ENCODE measurements around the gene PTGER1. TPM values are rescaled to one million over a fixed set of nuclear protein-coding genes. Genes with fewer than 3 reads are reported as not detected.

The PTGER1 gene
- total and polyA plus RNA-seq, 2 experiments from 2014 or later = 0.57 TPM; not detected in 1

- H3K4me2 ChIP-seq = no peak overlapping the region
Measured at GRCh38 chr19:14449321-14449720, 25.8 kb downstream of the PTGER1 start.

GRCh38 chr19:14446336-14447036, 28.7 kb downstream of the PTGER1 start:
- Mint-ChIP-seq H3K4me3 (no peak overlapping the region), H3K4me1 (no peaks in the 10 kb centered on the region), H3K36me3 (ENCODE audit: low read depth) (peaks cover 75% of the 10 kb centered on the region), H3K27ac (no peak overlapping the region), H3K27me3 (ENCODE audit: insufficient read depth, low read depth, poor library complexity) (peaks cover 15% of the 10 kb centered on the region), H3K9me3 (no peaks in the 10 kb centered on the region; the same call in 1 of the 3 replicates)
- Histone ChIP-seq H3K27ac (ENCODE audit: low read depth) (no peak overlapping the region), H3K79me2 (replicated peaks; ENCODE audit: insufficient read depth) (no peaks in the 10 kb centered on the region), H3K9me2 (ENCODE audit: insufficient read depth) (no peaks in the 10 kb centered on the region), H3K4me3 (no peak overlapping the region), H3F3A (replicated peaks; ENCODE audit: low read depth) (peaks cover 24% of the 10 kb centered on the region), H3K4me2 (no peak overlapping the region), H4K20me1 (replicated peaks; ENCODE audit: insufficient read depth) (no peaks in the 10 kb centered on the region; the same call in 1 of the 2 replicates), H2AFZ (no peak overlapping the region), H3K4me1 (ENCODE audit: insufficient read depth) (no peaks in the 10 kb centered on the region), H3K36me3 (ENCODE audit: insufficient read depth) (peaks cover 22% of the 10 kb centered on the region), H3K27me3 (ENCODE audit: insufficient read depth) (no peaks in the 10 kb centered on the region)
- ATAC-seq (no peak), DNase-seq (ENCODE audit: low spot score) (no peak)
- TF ChIP-seq ZNF114 (CRISPR knock-in tag; IDR thresholded peaks at IDR 0.05) (no peak), CTCF (conservative IDR thresholded peaks at IDR 0.05; ENCODE audit: low read depth in 2 of 2) (no peak), EZH2phosphoT487 (IDR thresholded peaks at IDR 0.05; ENCODE audit: unreplicated experiment) (no peak), ZNF462 (CRISPR knock-in tag; IDR thresholded peaks at IDR 0.05) (no peak), CREB1 (CRISPR knock-in tag; IDR thresholded peaks at IDR 0.05; ENCODE audit: low read depth) (no peak), JUNB (IDR thresholded peaks at IDR 0.05; ENCODE audit: unreplicated experiment) (no peak), STAT1 (IDR thresholded peaks at IDR 0.05; ENCODE audit: unreplicated experiment) (no peak), ETS1 (IDR thresholded peaks at IDR 0.05) (no peak)

More at GRCh38 chr19:14449321-14449720, 25.8 kb downstream of the PTGER1 start:
- ATAC-seq (no peak), DNase-seq (ENCODE audit: low spot score) (no peak)
- H3K4me1 Mint-ChIP-seq = no peaks in the 10 kb centered on the region
- no peak overlapping the region for H3K27ac Mint-ChIP-seq
- H3K9me3 Mint-ChIP-seq = no peaks in the 10 kb centered on the region; the same call in 1 of the 3 replicates
- Histone ChIP-seq H2AFZ (no peak overlapping the region), H3K27me3 (ENCODE audit: insufficient read depth) (no peaks in the 10 kb centered on the region), H3K9me2 (ENCODE audit: insufficient read depth) (no peaks in the 10 kb centered on the region), H4K20me1 (replicated peaks; ENCODE audit: insufficient read depth) (no peaks in the 10 kb centered on the region), H3K4me1 (ENCODE audit: insufficient read depth) (no peaks in the 10 kb centered on the region), H3K4me3 (no peak overlapping the region), H3K79me2 (replicated peaks; ENCODE audit: insufficient read depth) (no peaks in the 10 kb centered on the region), H3K36me3 (ENCODE audit: insufficient read depth) (peaks cover 27% of the 10 kb centered on the region), H3K27ac (ENCODE audit: low read depth) (no peak overlapping the region), H3F3A (replicated peaks; ENCODE audit: low read depth) (peaks cover 14% of the 10 kb centered on the region)
- no peak overlapping the region for H3K4me3 Mint-ChIP-seq
- no peak for TF ChIP-seq EZH2 (IDR thresholded peaks at IDR 0.05; ENCODE audit: low read depth, unreplicated experiment)
- TF ChIP-seq NANOG (IDR thresholded peaks at IDR 0.05; ENCODE audit: borderline replicate concordance) = no peak
- H3K36me3 Mint-ChIP-seq (ENCODE audit: low read depth) = peaks cover 60% of the 10 kb centered on the region
- H3K27me3 Mint-ChIP-seq (ENCODE audit: insufficient read depth, low read depth, poor library complexity) = peaks cover 12% of the 10 kb centered on the region

Data from GM23338 (cell line).